ENCODE measurements around the gene MAT2A.

The MAT2A gene

GRCh38 chr2:85506768-85507181 is 32.2 kb upstream of the MAT2A start:
- H3K4me1 ChIP-seq (ENCODE audit: control insufficient read depth, insufficient read depth, low read length), result peaks cover 51% of the 10 kb centered on the region

GRCh38 chr2:85511008-85511811 is 27.8 kb upstream of the MAT2A start:
- no peak overlapping the region for H3K9ac ChIP-seq (ENCODE audit: low read length)
- H3K9me3 ChIP-seq (ENCODE audit: control insufficient read depth, low read length), result no peaks in the 10 kb centered on the region
- H3K4me1 ChIP-seq (ENCODE audit: control insufficient read depth, insufficient read depth, low read length), result peaks cover 30% of the 10 kb centered on the region
- no peak overlapping the region for H3K4me3 ChIP-seq (ENCODE audit: low read length)
- no peaks in the 10 kb centered on the region for H3K27me3 ChIP-seq (ENCODE audit: control insufficient read depth, insufficient read depth, low read length)
- no peaks in the 10 kb centered on the region for H3K36me3 ChIP-seq (ENCODE audit: control insufficient read depth, insufficient read depth, low read length)

More at GRCh38 chr2:85506768-85507181, 32.2 kb upstream of the MAT2A start:
- Histone ChIP-seq H3K9ac (ENCODE audit: low read length) (no peak overlapping the region), H3K4me3 (ENCODE audit: low read length) (no peak overlapping the region), H3K9me3 (ENCODE audit: control insufficient read depth, low read length) (no peaks in the 10 kb centered on the region), H3K36me3 (ENCODE audit: control insufficient read depth, insufficient read depth, low read length) (no peaks in the 10 kb centered on the region), H3K27me3 (ENCODE audit: control insufficient read depth, insufficient read depth, low read length) (no peaks in the 10 kb centered on the region)

GRCh38 chr2:85514323-85514722 is 24.6 kb upstream of the MAT2A start:
- H3K9ac ChIP-seq (ENCODE audit: low read length), result no peak overlapping the region
- no peaks in the 10 kb centered on the region for H3K27me3 ChIP-seq (ENCODE audit: control insufficient read depth, insufficient read depth, low read length)
- peaks cover 39% of the 10 kb centered on the region for H3K4me1 ChIP-seq (ENCODE audit: control insufficient read depth, insufficient read depth, low read length)
- H3K4me3 ChIP-seq (ENCODE audit: low read length), result no peak overlapping the region
- H3K9me3 ChIP-seq (ENCODE audit: control insufficient read depth, low read length), result no peaks in the 10 kb centered on the region
- H3K36me3 ChIP-seq (ENCODE audit: control insufficient read depth, insufficient read depth, low read length), result no peaks in the 10 kb centered on the region

GRCh38 chr2:85516653-85517389 is 22.1 kb upstream of the MAT2A start:
- peak overlapping the region; percentile 19 for H3K9ac ChIP-seq (ENCODE audit: low read length)
- H3K27me3 ChIP-seq (ENCODE audit: control insufficient read depth, insufficient read depth, low read length), result no peaks in the 10 kb centered on the region
- no peak overlapping the region for H3K4me3 ChIP-seq (ENCODE audit: low read length)
- H3K4me1 ChIP-seq (ENCODE audit: control insufficient read depth, insufficient read depth, low read length), result peaks cover 29% of the 10 kb centered on the region
- H3K36me3 ChIP-seq (ENCODE audit: control insufficient read depth, insufficient read depth, low read length), result no peaks in the 10 kb centered on the region
- no peaks in the 10 kb centered on the region for H3K9me3 ChIP-seq (ENCODE audit: control insufficient read depth, low read length)

GRCh38 chr2:85522090-85522647 is 16.8 kb upstream of the MAT2A start:
- Histone ChIP-seq H3K4me3 (ENCODE audit: low read length) (no peak overlapping the region), H3K4me1 (ENCODE audit: control insufficient read depth, insufficient read depth, low read length) (peaks cover 34% of the 10 kb centered on the region), H3K9ac (ENCODE audit: low read length) (no peak overlapping the region), H3K27me3 (ENCODE audit: control insufficient read depth, insufficient read depth, low read length) (no peaks in the 10 kb centered on the region), H3K36me3 (ENCODE audit: control insufficient read depth, insufficient read depth, low read length) (no peaks in the 10 kb centered on the region), H3K9me3 (ENCODE audit: control insufficient read depth, low read length) (no peaks in the 10 kb centered on the region)

GRCh38 chr2:85523062-85523902 is 15.7 kb upstream of the MAT2A start:
- no peaks in the 10 kb centered on the region for H3K9me3 ChIP-seq (ENCODE audit: control insufficient read depth, low read length)
- H3K4me3 ChIP-seq (ENCODE audit: low read length), result no peak overlapping the region
- peaks cover 28% of the 10 kb centered on the region for H3K4me1 ChIP-seq (ENCODE audit: control insufficient read depth, insufficient read depth, low read length)
- H3K9ac ChIP-seq (ENCODE audit: low read length), result no peak overlapping the region
- H3K36me3 ChIP-seq (ENCODE audit: control insufficient read depth, insufficient read depth, low read length), result no peaks in the 10 kb centered on the region
- H3K27me3 ChIP-seq (ENCODE audit: control insufficient read depth, insufficient read depth, low read length), result no peaks in the 10 kb centered on the region

GRCh38 chr2:85523903-85524335 is 15.0 kb upstream of the MAT2A start:
- H3K27me3 ChIP-seq (ENCODE audit: control insufficient read depth, insufficient read depth, low read length), result no peaks in the 10 kb centered on the region
- H3K9me3 ChIP-seq (ENCODE audit: control insufficient read depth, low read length), result no peaks in the 10 kb centered on the region
- no peaks in the 10 kb centered on the region for H3K36me3 ChIP-seq (ENCODE audit: control insufficient read depth, insufficient read depth, low read length)
- H3K4me3 ChIP-seq (ENCODE audit: low read length), result no peak overlapping the region
- peaks cover 28% of the 10 kb centered on the region for H3K4me1 ChIP-seq (ENCODE audit: control insufficient read depth, insufficient read depth, low read length)
- no peak overlapping the region for H3K9ac ChIP-seq (ENCODE audit: low read length)

GRCh38 chr2:85524336-85524908 is 14.5 kb upstream of the MAT2A start:
- Histone ChIP-seq H3K9me3 (ENCODE audit: control insufficient read depth, low read length) (no peaks in the 10 kb centered on the region), H3K4me1 (ENCODE audit: control insufficient read depth, insufficient read depth, low read length) (peaks cover 28% of the 10 kb centered on the region), H3K36me3 (ENCODE audit: control insufficient read depth, insufficient read depth, low read length) (no peaks in the 10 kb centered on the region), H3K27me3 (ENCODE audit: control insufficient read depth, insufficient read depth, low read length) (no peaks in the 10 kb centered on the region), H3K9ac (ENCODE audit: low read length) (no peak overlapping the region), H3K4me3 (ENCODE audit: low read length) (no peak overlapping the region)

- Histone ChIP-seq H3K9me3 (ENCODE audit: control insufficient read depth, low read length) (no peaks in the 10 kb centered on the region), H3K9ac (ENCODE audit: low read length) (no peak overlapping the region), H3K4me1 (ENCODE audit: control insufficient read depth, insufficient read depth, low read length) (peaks cover 28% of the 10 kb centered on the region), H3K36me3 (ENCODE audit: control insufficient read depth, insufficient read depth, low read length) (no peaks in the 10 kb centered on the region), H3K27me3 (ENCODE audit: control insufficient read depth, insufficient read depth, low read length) (no peaks in the 10 kb centered on the region), H3K4me3 (ENCODE audit: low read length) (no peak overlapping the region)
These were observed 13.9 kb upstream of the MAT2A start for GRCh38 chr2:85525029-85525428.

- H3K36me3 ChIP-seq (ENCODE audit: control insufficient read depth, insufficient read depth, low read length), result no peaks in the 10 kb centered on the region
- H3K9me3 ChIP-seq (ENCODE audit: control insufficient read depth, low read length), result no peaks in the 10 kb centered on the region
- peaks cover 28% of the 10 kb centered on the region for H3K4me1 ChIP-seq (ENCODE audit: control insufficient read depth, insufficient read depth, low read length)
- H3K9ac ChIP-seq (ENCODE audit: low read length), result no peak overlapping the region
- no peak overlapping the region for H3K4me3 ChIP-seq (ENCODE audit: low read length)
- H3K27me3 ChIP-seq (ENCODE audit: control insufficient read depth, insufficient read depth, low read length), result no peaks in the 10 kb centered on the region
These were observed 13.4 kb upstream of the MAT2A start for GRCh38 chr2:85525567-85525966.

- no peak overlapping the region for H3K9ac ChIP-seq (ENCODE audit: low read length)
- no peaks in the 10 kb centered on the region for H3K36me3 ChIP-seq (ENCODE audit: control insufficient read depth, insufficient read depth, low read length)
- H3K9me3 ChIP-seq (ENCODE audit: control insufficient read depth, low read length), result no peaks in the 10 kb centered on the region
- H3K4me1 ChIP-seq (ENCODE audit: control insufficient read depth, insufficient read depth, low read length), result peaks cover 32% of the 10 kb centered on the region
- no peaks in the 10 kb centered on the region for H3K27me3 ChIP-seq (ENCODE audit: control insufficient read depth, insufficient read depth, low read length)
- no peak overlapping the region for H3K4me3 ChIP-seq (ENCODE audit: low read length)
These were observed 11.2 kb upstream of the MAT2A start for GRCh38 chr2:85527787-85528186.

Measured in mucosa of stomach (tissue), 1 donor.